ENCODE measurements around the gene MRPS24. TPM values are rescaled to one million over a fixed set of nuclear protein-coding genes. Genes with fewer than 3 reads are reported as not detected.

The MRPS24 gene
- total RNA-seq, 1 donor from 2014 or later: 51.8 TPM

DNA sequence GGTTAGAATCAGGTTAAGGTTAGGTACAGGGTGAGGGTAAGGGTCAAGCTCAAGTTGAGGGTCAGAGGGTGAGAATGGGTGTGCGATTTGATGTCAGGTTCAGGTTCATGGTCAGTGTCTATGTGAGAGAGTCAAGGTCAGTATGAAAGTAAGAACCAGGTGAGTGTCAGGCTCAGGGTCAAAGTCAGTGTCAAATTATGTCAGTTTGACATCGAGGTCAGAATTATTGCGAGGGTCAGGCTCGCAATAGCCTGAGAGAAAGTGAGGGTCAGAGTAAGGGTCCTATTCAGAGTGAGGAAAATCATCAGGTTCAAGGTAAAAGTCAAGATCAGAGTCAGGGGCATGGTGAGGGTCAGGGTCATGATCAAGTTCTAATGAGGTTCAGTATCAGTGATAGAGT lies 13.0 kb downstream of the MRPS24 start:
- no peaks in the 10 kb centered on the region for H3K9me3 Mint-ChIP-seq (ENCODE audit: unreplicated experiment)

DNA sequence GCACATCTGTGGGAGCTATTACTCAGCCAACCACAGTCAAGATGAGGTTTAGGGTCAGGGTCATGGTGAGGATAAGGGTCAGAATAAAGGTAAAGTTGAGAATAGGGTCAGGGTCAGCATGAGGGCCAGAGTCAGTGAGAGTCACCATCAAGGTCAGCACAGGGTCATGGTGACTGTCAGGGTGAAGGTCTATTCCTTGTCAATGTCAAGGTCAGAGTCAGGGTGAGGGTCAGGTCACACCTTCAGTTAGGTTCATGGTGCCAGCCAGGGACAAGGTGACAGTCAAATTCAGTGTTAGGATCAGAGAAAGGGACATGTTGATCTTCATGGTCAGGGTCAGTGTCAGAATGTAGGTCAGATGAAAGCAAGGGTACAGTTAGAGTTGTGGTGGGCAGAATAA lies 14.1 kb downstream of the MRPS24 start:
- Mint-ChIP-seq H3K9me3 (ENCODE audit: unreplicated experiment) (no peaks in the 10 kb centered on the region), H3K27ac (ENCODE audit: unreplicated experiment) (no peak overlapping the region), H3K27me3 (ENCODE audit: unreplicated experiment) (peaks cover 8% of the 10 kb centered on the region), H3K4me3 (ENCODE audit: unreplicated experiment) (no peak overlapping the region), H3K4me1 (ENCODE audit: unreplicated experiment) (no peaks in the 10 kb centered on the region), H3K36me3 (ENCODE audit: low read depth, unreplicated experiment) (no peaks in the 10 kb centered on the region)
- TF ChIP-seq, protein P1, sequence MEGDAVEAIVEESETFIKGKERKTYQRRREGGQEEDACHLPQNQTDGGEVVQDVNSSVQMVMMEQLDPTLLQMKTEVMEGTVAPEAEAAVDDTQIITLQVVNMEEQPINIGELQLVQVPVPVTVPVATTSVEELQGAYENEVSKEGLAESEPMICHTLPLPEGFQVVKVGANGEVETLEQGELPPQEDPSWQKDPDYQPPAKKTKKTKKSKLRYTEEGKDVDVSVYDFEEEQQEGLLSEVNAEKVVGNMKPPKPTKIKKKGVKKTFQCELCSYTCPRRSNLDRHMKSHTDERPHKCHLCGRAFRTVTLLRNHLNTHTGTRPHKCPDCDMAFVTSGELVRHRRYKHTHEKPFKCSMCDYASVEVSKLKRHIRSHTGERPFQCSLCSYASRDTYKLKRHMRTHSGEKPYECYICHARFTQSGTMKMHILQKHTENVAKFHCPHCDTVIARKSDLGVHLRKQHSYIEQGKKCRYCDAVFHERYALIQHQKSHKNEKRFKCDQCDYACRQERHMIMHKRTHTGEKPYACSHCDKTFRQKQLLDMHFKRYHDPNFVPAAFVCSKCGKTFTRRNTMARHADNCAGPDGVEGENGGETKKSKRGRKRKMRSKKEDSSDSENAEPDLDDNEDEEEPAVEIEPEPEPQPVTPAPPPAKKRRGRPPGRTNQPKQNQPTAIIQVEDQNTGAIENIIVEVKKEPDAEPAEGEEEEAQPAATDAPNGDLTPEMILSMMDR (IDR thresholded peaks at IDR 0.05; ENCODE audit: unreplicated experiment): no peak
- DNase-seq (ENCODE audit: low spot score): no peak

More for the DNA sequence above, 13.0 kb downstream of the MRPS24 start:
- Mint-ChIP-seq H3K27ac (ENCODE audit: unreplicated experiment) (no peak overlapping the region), H3K4me1 (ENCODE audit: unreplicated experiment) (no peaks in the 10 kb centered on the region), H3K27me3 (ENCODE audit: unreplicated experiment) (peaks cover 6% of the 10 kb centered on the region), H3K4me3 (ENCODE audit: unreplicated experiment) (no peak overlapping the region), H3K36me3 (ENCODE audit: low read depth, unreplicated experiment) (no peaks in the 10 kb centered on the region)
- no peak for DNase-seq (ENCODE audit: low spot score)
- TF ChIP-seq, protein P1 (IDR thresholded peaks at IDR 0.05; ENCODE audit: unreplicated experiment): no peak

DNA sequence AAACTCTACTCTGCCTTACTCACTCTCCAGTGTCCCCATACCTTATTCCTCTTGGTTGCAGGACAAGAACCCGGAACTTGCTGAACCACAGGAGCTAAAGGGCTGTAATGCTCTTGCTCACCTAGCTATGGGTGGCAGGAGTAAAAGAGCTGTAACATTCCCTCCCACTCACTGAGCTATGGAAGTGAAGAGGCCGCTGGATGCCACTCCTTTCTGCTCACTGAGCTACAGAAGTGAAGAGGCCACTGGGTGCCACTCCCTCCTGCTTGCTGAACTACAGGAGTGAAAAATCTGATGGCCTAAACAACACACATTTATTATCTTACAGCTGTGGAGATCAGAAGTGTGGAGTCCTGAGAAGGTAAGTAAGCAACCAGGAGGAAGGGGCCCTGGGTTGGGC lies 17.5 kb downstream of the MRPS24 start:
- TF ChIP-seq, protein P1 (IDR thresholded peaks at IDR 0.05; ENCODE audit: unreplicated experiment): no peak
- H3K9me3 Mint-ChIP-seq (ENCODE audit: unreplicated experiment): no peaks in the 10 kb centered on the region
- H3K4me3 Mint-ChIP-seq (ENCODE audit: unreplicated experiment): no peak overlapping the region
- H3K27me3 Mint-ChIP-seq (ENCODE audit: unreplicated experiment): peaks cover 8% of the 10 kb centered on the region
- no peaks in the 10 kb centered on the region for H3K36me3 Mint-ChIP-seq (ENCODE audit: low read depth, unreplicated experiment)
- no peaks in the 10 kb centered on the region for H3K4me1 Mint-ChIP-seq (ENCODE audit: unreplicated experiment)
- no peak for DNase-seq (ENCODE audit: low spot score)
- no peak overlapping the region for H3K27ac Mint-ChIP-seq (ENCODE audit: unreplicated experiment)

DNA sequence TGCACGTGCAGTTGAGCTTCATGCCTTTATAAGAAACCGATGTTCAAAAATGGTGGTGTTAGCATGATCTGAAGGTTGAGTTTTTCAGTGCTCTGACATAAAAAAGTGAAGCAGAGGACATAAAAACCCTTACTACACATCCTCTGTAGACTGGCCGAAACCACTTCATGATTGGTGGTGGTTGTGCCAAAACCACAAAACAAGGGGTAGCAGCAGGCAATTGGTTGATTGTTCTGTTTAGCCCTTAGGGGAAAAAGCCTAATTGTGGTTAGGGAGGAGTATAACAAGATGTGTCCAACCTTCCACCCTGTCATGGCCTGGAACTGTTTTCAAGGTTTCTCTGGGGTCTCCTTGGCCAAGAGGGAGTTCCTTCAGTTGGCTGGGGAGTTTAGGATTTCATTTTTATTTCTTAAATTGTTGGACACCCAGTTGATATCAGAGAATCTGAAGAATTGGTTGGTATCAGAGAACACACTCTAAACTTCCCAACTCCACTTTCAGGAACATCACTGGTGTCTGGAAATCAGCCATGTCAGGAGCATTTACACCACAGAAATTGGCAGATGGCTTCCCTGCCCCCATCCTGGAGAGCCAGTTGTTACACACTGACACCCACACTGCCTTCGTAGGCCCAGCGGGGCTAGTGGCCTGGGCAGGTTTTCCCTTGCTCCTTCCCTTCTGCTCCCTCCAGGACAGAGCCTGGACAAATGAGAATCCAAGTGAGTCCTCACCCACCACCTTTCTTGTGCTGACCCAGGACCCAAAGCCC lies 18.8 kb downstream of the MRPS24 start:
- no peaks in the 10 kb centered on the region for H3K9me3 Mint-ChIP-seq (ENCODE audit: unreplicated experiment)
- H3K4me1 Mint-ChIP-seq (ENCODE audit: unreplicated experiment): no peaks in the 10 kb centered on the region
- no peaks in the 10 kb centered on the region for H3K36me3 Mint-ChIP-seq (ENCODE audit: low read depth, unreplicated experiment)
- no peak overlapping the region for H3K27ac Mint-ChIP-seq (ENCODE audit: unreplicated experiment)
- peaks cover 8% of the 10 kb centered on the region for H3K27me3 Mint-ChIP-seq (ENCODE audit: unreplicated experiment)
- no peak for DNase-seq (ENCODE audit: low spot score)
- H3K4me3 Mint-ChIP-seq (ENCODE audit: unreplicated experiment): no peak overlapping the region
- TF ChIP-seq, protein P1 (IDR thresholded peaks at IDR 0.05; ENCODE audit: unreplicated experiment): no peak

DNA sequence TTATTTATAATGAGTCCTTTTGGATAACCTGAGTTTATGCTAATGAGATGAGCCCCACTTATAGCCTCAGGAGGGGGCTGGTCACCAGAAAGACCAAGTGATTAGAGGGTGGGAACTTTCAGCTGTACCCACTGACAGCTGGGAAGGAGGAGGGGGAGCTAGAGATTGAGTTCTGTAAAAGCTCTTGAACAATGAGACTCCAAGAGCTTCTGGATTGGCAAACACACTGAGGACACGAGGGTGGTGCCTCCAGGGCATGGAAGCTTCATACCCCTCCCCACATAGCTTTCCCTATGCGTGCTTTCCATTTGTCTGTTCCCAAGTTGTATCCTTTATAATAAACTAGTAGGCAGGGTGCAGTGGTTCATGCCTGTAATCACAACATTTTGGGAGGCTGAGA lies 20.3 kb downstream of the MRPS24 start:
- H3K27ac Mint-ChIP-seq (ENCODE audit: unreplicated experiment): no peak overlapping the region
- H3K9me3 Mint-ChIP-seq (ENCODE audit: unreplicated experiment): no peaks in the 10 kb centered on the region
- H3K4me3 Mint-ChIP-seq (ENCODE audit: unreplicated experiment): no peak overlapping the region
- H3K4me1 Mint-ChIP-seq (ENCODE audit: unreplicated experiment): no peaks in the 10 kb centered on the region
- DNase-seq (ENCODE audit: low spot score): no peak
- H3K27me3 Mint-ChIP-seq (ENCODE audit: unreplicated experiment): peaks cover 4% of the 10 kb centered on the region
- TF ChIP-seq, protein P1 (IDR thresholded peaks at IDR 0.05; ENCODE audit: unreplicated experiment): no peak
- no peaks in the 10 kb centered on the region for H3K36me3 Mint-ChIP-seq (ENCODE audit: low read depth, unreplicated experiment)
